CD4-positive, alpha-beta T cell (primary cell): ENCODE results near the gene COG7. TPM values are rescaled to one million over a fixed set of nuclear protein-coding genes. Genes with fewer than 3 reads are reported as not detected.
A peak's percentile ranks its signal among the peaks of the same experiment; 100 is the strongest.
"Not testable (repeated sequence)": the region's sequence is repeated elsewhere in the genome, so short reads cannot be mapped to it uniquely, and the experiment has no call there.

Experiments used
- ATAC-seq: fragments of 200-7000 bp; cut with Tn5 transposase; one replicate; pipeline ENCODE4 v1.10.0; 2022; ENCODE audit warnings: mild to moderate bottlenecking; ENCODE audit not compliant: poor library complexity
- CTCF ChIA-PET: fragments of 350-600 bp; sonication (Branson Sonifier 250); formaldehyde crosslinking; loops from one replicate; lab custom pipeline; 2021; ENCODE audit warnings: antibody characterized with exemption, inconsistent platforms; lab: Charles Lee
- POLR2A ChIA-PET: fragments of 350-600 bp; sonication (Branson Sonifier 250); formaldehyde crosslinking; loops from one replicate; lab custom pipeline; 2021; ENCODE audit warnings: antibody characterized with exemption, inconsistent platforms; lab: Charles Lee
- DNase-seq, 14 experiments: peaks; one replicate each; pipeline ENCODE4 v3.0.0-alpha.2; 2013 to 2020; ENCODE audit warnings: mixed read lengths in 2 of 14
- H3K27ac ChIP-seq, 2 donors: one replicate each; pipeline versions ENCODE4 v1.5.1 to v1.7.0; 2013; ENCODE audit warnings: low read length in 2 of 2, low read depth in 1 of 2, mild to moderate bottlenecking in 1 of 2
- H3K27me3 ChIP-seq, 2 experiments: 1 replicate in 1 of 2; 2 replicates in 1 of 2; pipeline versions ENCODE4 v1.6.1 to v1.7.0; 2013; ENCODE audit warnings: low read length in 2 of 2, control low read depth in 1 of 2, mild to moderate bottlenecking in 1 of 2, moderate library complexity in 1 of 2; ENCODE audit not compliant: insufficient read depth in 2 of 2, control insufficient read depth in 1 of 2
- H3K36me3 ChIP-seq: one replicate; pipeline ENCODE4 v1.6.1; 2013; ENCODE audit warnings: low read length, control low read depth; ENCODE audit not compliant: insufficient read depth
- H3K4me1 ChIP-seq: one replicate; pipeline ENCODE4 v1.6.1; 2013; ENCODE audit warnings: low read length, control low read depth; ENCODE audit not compliant: insufficient read depth
- H3K4me3 ChIP-seq: one replicate; pipeline ENCODE4 v1.5.1; 2013; ENCODE audit warnings: mild to moderate bottlenecking, low read length, moderate library complexity
- H3K9me3 ChIP-seq, 2 experiments: 1 replicate in 1 of 2; 2 replicates in 1 of 2; pipeline versions ENCODE4 v1.6.1 to v1.7.0; 2013; ENCODE audit warnings: low read length in 2 of 2, mild to moderate bottlenecking in 2 of 2, control low read depth in 1 of 2, moderate library complexity in 1 of 2; ENCODE audit not compliant: control insufficient read depth in 1 of 2, insufficient read depth in 1 of 2
- H3K27ac Mint-ChIP-seq: one replicate; pipeline ENCODE4 v1.8.0; 2020; ENCODE audit warnings: mixed read lengths
- H3K27me3 Mint-ChIP-seq: one replicate; pipeline ENCODE4 v1.8.0; 2021; ENCODE audit warnings: mixed read lengths
- H3K36me3 Mint-ChIP-seq: one replicate; pipeline ENCODE4 v1.8.0; 2021; ENCODE audit warnings: low read depth, mixed read lengths
- H3K4me1 Mint-ChIP-seq: one replicate; pipeline ENCODE4 v1.8.0; 2021; ENCODE audit warnings: low read depth, mixed read lengths
- H3K4me3 Mint-ChIP-seq: one replicate; pipeline ENCODE4 v1.8.0; 2020; ENCODE audit warnings: mild to moderate bottlenecking, mixed read lengths
- H3K9me3 Mint-ChIP-seq: one replicate; pipeline ENCODE4 v1.8.0; 2020; ENCODE audit warnings: mixed read lengths
- CTCF ChIP-seq: fragments of 200-600 bp; IDR thresholded peaks from one replicate; pipeline ENCODE4 v1.8.0; 2022; ENCODE audit warnings: antibody characterized with exemption, mild to moderate bottlenecking
- intact Hi-C, 2 experiments: fragments of 100-400 bp; cut with DNase I in 1 of 2; cut with micrococcal nuclease in 1 of 2; formaldehyde crosslinking; loops; one replicate each; pipeline versions ENCODE4 v1.15.1 to v1.9.0; 2023 to 2025; cut with DNase I, micrococcal nuclease
- total RNA-seq, 174 experiments: library from RNA in 2 of 174; stranded (reverse) in 2 of 174; gene quantifications; one replicate each; pipeline ENCODE4 v1.2.3 and lab custom pipeline; 2021 to 2026

Gene COG7
- total RNA-seq, 2 experiments from 2014 or later = 12.6 to 13.6 TPM

DNA sequence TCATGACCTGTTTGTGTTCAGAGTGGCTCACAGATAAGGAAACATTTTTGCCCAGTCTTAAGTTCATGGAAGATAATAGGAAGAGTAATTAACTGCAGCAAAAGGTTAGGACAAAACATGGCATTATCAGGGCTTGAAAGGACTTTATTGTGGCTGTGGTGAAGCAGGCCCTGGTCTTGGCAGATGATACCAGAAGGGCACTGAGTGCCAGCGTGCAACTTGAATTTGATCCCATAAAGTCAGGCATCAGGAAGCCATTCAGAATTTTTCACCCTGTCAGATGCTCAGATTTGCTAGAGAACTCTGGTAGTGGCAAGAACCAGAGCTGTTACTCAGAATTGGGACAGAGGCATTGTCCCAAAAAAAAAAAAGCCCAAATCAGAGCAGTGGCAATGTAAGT, 11.2 kb upstream of the COG7 start:
- Histone ChIP-seq H3K27ac (no peak overlapping the region), H3K36me3 (peaks cover 25% of the 10 kb centered on the region), H3K9me3 (no peaks in the 10 kb centered on the region), H3K4me3 (no peak overlapping the region), H3K27me3 (no peaks in the 10 kb centered on the region), H3K4me1 (no peaks in the 10 kb centered on the region)
- Mint-ChIP-seq H3K27me3 (no peaks in the 10 kb centered on the region), H3K4me3 (no peak overlapping the region), H3K4me1 (no peaks in the 10 kb centered on the region), H3K9me3 (no peaks in the 10 kb centered on the region), H3K36me3 (peaks cover 36% of the 10 kb centered on the region), H3K27ac (peak overlapping the region; percentile 6)
- TF ChIP-seq CTCF = no peak
- ChIA-PET POLR2A (no interaction called here), CTCF (no interaction called here)
- intact Hi-C loops = no loop called here
- DNase-seq (no peak), ATAC-seq (no peak)

DNA sequence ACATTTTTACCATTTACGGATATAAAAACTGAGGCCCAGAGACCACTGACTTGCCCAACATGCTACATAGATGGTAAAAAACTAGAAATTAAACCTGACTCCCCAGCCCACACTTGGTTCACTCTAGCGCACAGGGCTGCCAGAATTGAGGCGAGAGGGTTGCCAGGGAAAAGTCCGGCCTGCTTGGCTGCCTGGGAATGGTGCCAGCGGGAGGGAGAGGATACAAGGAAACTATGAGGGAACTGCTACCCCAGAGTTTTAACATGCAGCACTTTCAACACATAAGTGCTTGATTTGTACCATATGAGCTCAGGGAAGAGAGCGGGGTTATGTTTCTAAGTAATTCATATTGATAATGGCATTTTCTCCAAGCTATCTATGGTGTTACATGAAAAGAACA, 10.0 kb upstream of the COG7 start:
- H3K27ac Mint-ChIP-seq, H3K27me3 ChIP-seq, H3K27ac ChIP-seq, H3K9me3 Mint-ChIP-seq, POLR2A ChIA-PET, H3K27me3 Mint-ChIP-seq, H3K4me1 ChIP-seq, ATAC-seq, H3K4me3 ChIP-seq, CTCF ChIA-PET, H3K4me1 Mint-ChIP-seq, DNase-seq, H3K9me3 ChIP-seq, intact Hi-C loops, H3K4me3 Mint-ChIP-seq: not testable (repeated sequence)
- peaks cover 26% of the 10 kb centered on the region for H3K36me3 Mint-ChIP-seq
- peaks cover 18% of the 10 kb centered on the region for H3K36me3 ChIP-seq

DNA sequence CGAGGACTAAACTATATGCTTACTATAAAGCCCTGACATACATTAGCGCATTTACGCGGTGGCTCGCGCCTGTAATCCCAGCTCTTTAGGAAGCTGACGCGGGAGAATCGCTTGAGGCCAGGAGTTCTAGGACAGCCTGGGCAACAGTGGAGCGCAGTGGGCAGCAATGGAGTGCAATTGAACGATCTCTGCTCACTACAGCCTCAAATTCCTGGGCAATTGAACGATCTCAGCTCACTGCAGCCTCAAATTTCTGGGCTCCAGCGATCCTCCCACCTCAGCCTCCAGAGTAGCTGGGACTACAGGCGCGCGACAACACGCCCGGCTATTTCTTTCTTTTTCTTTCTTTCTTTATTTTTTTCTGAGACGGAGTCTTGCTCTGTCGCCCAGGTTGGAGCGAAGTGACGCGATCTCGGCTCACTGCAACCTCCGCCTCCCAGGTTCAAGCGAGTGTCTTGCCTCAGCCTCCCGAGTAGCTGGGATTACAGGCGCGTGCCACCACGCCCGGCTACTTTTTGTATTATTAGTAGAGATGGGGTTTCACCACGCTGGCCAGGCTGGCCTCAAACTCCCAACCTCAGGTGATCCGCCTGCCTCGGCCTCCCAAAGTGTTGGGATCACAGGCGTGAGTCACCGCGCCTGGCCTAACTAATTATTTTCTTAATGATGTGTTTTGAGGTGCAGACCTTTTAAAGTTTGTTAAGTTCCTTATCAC, 506 bp upstream of the COG7 start:
- CTCF ChIA-PET = interaction anchor here (1.5 kb wide), 1 partner anchor 143 kb away, joined by 3 read pairs; no protein-coding TSS in a partner anchor
- Mint-ChIP-seq H3K9me3 (no peaks in the 10 kb centered on the region), H3K36me3 (peaks cover 16% of the 10 kb centered on the region), H3K27ac (peak overlapping the region; percentile 79), H3K4me1 (peaks cover 34% of the 10 kb centered on the region), H3K27me3 (no peaks in the 10 kb centered on the region), H3K4me3 (peak overlapping the region; percentile 94)
- no peak for DNase-seq
- H3K9me3 ChIP-seq = no peaks in the 10 kb centered on the region
- no peak for ATAC-seq
- H3K27ac ChIP-seq = no peak overlapping the region
- POLR2A ChIA-PET = interaction anchor here (0.6 to 1.6 kb wide), 2 partner anchors 11 to 23 kb away, joined by 3 read pairs; no protein-coding TSS in a partner anchor
- peak overlapping the region; percentile 93 for H3K4me3 ChIP-seq
- TF ChIP-seq CTCF = no peak
- H3K27me3 ChIP-seq = no peaks in the 10 kb centered on the region
- intact Hi-C loops = loop anchor here (2.0 to 10.0 kb wide), 5 partner anchors 51 to 189 kb away; partner anchors contain the start of genes DCTN5 (in 1 of the 2), EARS2 (in 1 of the 2), PALB2 (in 1 of the 2) and UBFD1 (in 1 of the 2)
- H3K36me3 ChIP-seq = no peaks in the 10 kb centered on the region
- peaks cover 15% of the 10 kb centered on the region for H3K4me1 ChIP-seq
